ENCODE measurements around the gene RNASE8. TPM values are rescaled to one million over a fixed set of nuclear protein-coding genes. Genes with fewer than 3 reads are reported as not detected.
A peak's percentile ranks its signal among the peaks of the same experiment; 100 is the strongest.
"Not testable (repeated sequence)": the region's sequence is repeated elsewhere in the genome, so short reads cannot be mapped to it uniquely, and the experiment has no call there.

RNASE8 gene
- total RNA-seq, 1 donor from 2014 or later: not detected

DNA sequence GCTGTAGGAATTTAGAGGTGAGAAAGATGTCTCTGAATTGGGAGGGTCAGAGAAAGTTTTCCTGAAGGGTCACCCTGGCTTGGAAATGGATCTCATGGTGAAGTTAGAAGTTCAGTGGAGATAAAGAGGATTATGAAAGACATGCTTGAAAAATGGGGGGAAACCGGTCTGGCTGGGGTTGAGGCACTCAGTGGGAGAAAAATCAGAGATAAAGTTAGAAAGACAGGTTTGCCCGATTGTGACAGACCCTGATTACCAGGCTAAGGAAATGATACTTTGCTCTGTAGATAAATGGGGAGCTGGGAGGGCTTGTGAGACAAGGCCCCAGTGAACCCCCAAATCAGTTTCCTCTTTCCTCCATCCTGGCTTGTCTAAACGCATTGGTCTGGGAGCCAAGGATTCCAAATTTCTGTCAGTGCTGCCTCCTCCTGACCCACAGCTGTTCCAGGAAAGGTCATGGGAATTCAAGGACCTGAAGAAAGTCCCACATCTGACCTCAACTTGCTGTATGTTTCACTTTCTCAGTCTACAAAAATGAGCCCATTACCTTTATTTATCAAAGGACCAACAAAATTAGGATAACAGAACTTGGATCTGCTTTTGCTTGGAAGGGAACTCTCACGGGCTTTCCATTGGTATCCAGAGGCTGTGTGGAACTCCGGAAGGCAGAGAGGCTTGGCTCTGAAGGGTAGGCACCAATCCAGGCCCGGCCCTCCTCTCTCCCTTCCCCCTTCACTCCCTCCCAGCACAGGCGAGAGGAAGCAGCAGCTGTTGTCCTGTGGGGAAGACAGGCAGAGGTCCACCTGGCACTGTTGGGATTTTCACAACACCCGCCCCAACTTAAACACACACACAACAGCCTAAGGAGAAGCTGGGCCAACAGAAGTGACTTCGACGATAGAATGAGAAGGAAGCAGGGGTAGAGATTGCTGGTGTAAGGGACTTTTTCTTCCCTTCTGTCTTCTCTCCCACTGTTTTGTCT is 18.9 kb upstream of the RNASE8 start:
- H3K36me3 Mint-ChIP-seq (ENCODE audit: low read depth): no peaks in the 10 kb centered on the region
- DNase-seq: no peak
- intact Hi-C loops (cut with micrococcal nuclease): no loop called here
- peaks cover 22% of the 10 kb centered on the region for H3K27me3 Mint-ChIP-seq
- no peak overlapping the region for H3K27ac Mint-ChIP-seq
- no peaks in the 10 kb centered on the region for H3K4me1 Mint-ChIP-seq
- H3K9me3 Mint-ChIP-seq: no peaks in the 10 kb centered on the region
- no peak overlapping the region for H3K4me3 Mint-ChIP-seq

DNA sequence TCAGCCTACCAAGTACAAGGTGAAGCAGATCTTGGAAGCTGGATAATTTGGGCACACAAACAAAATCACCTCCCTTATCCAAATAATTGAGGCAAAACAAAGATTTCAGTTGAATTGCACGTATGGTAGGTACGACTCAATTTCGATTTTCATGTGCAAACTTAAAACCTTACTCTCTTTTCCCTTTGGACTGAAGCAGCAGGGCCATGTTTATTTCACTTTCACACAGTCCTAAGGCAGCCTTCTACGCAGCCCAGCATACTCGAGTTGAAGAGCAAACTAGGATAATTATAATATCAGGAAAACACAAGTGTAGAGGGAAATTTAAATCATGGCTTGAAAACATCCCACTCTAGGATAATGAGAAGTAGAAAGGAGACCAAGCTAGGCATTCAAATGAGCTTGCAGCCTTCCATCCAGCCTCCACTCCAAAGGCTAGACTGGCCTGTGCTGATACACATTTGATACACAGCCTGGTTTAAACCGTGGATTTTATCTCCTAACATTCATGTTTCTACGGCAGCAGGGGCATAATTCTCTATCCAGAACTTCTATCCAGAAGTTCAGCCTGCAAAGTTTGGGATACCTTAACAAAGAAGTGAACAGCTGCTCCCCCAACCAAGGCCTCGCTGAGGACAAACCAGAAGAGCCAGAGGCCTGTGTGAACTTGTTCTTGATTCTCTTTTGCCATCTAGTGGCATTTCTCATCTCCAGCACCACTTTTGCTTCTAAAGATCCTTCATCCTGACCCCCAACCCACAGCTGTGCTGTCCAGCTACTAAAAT is 17.8 kb upstream of the RNASE8 start:
- Mint-ChIP-seq H3K4me3 (no peak overlapping the region), H3K27ac (no peak overlapping the region), H3K36me3 (ENCODE audit: low read depth) (no peaks in the 10 kb centered on the region), H3K27me3 (peaks cover 29% of the 10 kb centered on the region), H3K9me3 (no peaks in the 10 kb centered on the region), H3K4me1 (no peaks in the 10 kb centered on the region)
- peak; percentile 72 for DNase-seq
- intact Hi-C loops (cut with micrococcal nuclease): loop anchor here (1.0 kb wide), 2 partner anchors 25 to 182 kb away; no protein-coding TSS in a partner anchor

DNA sequence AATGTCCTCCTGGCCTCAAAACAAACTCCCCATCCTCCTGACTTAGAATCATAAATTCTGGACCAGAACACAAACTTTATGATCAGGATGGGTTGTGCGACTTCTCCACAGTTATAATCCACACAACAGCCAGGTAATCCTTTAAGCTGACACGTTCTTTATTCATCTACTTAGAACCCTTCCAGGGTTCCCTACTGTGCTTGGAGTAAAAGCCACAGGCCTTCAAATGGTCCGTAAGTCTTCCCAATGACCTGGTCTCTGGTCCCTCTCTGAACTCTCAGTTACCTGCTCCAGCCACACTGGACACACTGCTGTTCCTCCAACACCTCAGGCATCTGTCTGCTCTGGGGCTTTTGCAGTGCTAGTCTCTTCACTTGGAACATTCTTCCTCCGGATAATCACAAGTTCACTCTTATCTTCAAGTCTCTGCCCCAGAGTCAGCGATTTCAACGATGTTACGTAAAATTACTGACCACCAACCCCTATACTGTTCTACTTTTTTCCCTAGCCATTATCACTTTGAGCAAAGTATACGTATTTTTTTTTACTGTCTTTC is 17.2 kb upstream of the RNASE8 start:
- no peak overlapping the region for H3K4me3 Mint-ChIP-seq
- no peaks in the 10 kb centered on the region for H3K4me1 Mint-ChIP-seq
- peaks cover 33% of the 10 kb centered on the region for H3K27me3 Mint-ChIP-seq
- intact Hi-C loops (cut with micrococcal nuclease): loop anchor here (1.0 kb wide), 2 partner anchors 26 to 183 kb away; no protein-coding TSS in a partner anchor
- H3K27ac Mint-ChIP-seq: no peak overlapping the region
- no peaks in the 10 kb centered on the region for H3K9me3 Mint-ChIP-seq
- H3K36me3 Mint-ChIP-seq (ENCODE audit: low read depth): no peaks in the 10 kb centered on the region
- DNase-seq: no peak

DNA sequence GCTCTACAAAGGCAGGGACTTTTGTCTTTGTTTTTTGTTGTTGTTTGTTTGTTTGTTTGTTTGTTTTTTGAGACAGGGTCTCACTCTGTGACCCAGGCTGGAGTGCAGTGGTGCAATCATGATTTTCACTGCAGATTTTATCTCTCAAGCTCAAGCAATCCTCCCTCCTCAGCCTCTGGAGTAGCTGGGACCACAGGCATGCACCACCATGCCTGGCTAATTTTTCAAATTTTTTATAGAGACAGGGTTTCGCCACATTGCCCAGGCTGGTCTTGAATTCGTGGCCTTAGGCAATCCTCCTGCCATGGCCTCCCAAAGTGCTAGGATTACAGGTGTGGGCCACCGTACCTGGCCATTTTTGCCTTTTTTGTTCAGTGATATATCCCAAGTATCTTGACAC is 16.7 kb upstream of the RNASE8 start:
- not testable (repeated sequence) for H3K4me3 Mint-ChIP-seq; H3K9me3 Mint-ChIP-seq; DNase-seq; H3K27ac Mint-ChIP-seq; H3K4me1 Mint-ChIP-seq; H3K36me3 Mint-ChIP-seq (ENCODE audit: low read depth)
- peaks cover 36% of the 10 kb centered on the region for H3K27me3 Mint-ChIP-seq
- intact Hi-C loops (cut with micrococcal nuclease): loop anchor here (1.0 kb wide), 2 partner anchors 27 to 184 kb away; no protein-coding TSS in a partner anchor

DNA sequence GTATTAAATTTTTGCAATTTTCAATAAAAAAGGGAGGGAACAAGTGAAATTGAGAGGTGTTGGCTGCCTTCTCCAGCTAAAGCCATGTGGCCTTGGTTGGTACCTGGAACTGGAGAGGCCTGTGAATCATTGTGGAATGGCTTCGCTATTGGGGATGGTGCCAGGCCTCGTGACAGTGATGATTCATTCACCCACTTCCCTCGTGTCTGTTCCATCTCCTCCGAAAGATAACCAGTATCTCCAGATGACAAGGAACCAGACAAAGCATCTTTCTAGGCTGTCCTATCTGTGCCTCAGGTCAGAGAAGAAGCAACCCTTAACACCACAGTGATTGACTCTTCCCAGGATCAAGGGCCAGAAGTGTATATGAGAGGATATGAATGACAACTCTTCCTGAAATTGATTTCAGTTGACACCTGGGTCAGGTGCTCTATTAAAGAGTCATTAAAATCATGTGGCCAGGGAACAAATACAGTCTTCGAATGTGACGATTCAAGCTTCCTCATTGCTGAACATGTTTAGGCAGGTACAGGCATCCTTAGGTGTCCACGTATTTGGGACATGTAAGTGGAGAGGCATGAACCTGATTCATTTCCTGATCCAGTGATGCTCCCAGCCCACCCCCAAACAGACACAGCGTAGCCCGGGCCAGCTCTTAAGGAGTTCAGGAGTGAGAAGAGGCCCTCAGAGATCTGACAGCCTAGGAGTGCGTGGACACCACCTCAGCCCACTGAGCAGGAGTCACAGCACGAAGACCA is 15.8 kb upstream of the RNASE8 start, which contains the start of gene RNASE7:
TSS of gene RNASE7 (plus strand) at position 687 of the 758 bp plus-strand sequence. CDS start 631 bp downstream, outside the sequence.
- Mint-ChIP-seq H3K4me3 (no peak within 1 kb of the TSS), H3K4me1 (no peaks in the 10 kb centered on the region), H3K27me3 (peaks cover 38% of the 10 kb centered on the region), H3K27ac (no peak within 1 kb of the TSS), H3K36me3 (ENCODE audit: low read depth) (no peaks in the 10 kb centered on the region), H3K9me3 (no peaks in the 10 kb centered on the region)
- intact Hi-C loops (cut with micrococcal nuclease): no loop called here
- DNase-seq: no peak

DNA sequence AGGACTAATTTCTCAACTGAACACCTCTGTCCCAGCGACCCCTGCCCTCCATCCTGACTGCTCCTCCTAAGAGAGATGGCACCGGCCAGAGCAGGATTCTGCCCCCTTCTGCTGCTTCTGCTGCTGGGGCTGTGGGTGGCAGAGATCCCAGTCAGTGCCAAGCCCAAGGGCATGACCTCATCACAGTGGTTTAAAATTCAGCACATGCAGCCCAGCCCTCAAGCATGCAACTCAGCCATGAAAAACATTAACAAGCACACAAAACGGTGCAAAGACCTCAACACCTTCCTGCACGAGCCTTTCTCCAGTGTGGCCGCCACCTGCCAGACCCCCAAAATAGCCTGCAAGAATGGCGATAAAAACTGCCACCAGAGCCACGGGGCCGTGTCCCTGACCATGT is 14.7 kb upstream of the RNASE8 start:
- H3K27me3 Mint-ChIP-seq: peaks cover 40% of the 10 kb centered on the region
- intact Hi-C loops (cut with micrococcal nuclease): no loop called here
- DNase-seq: no peak
- no peaks in the 10 kb centered on the region for H3K36me3 Mint-ChIP-seq (ENCODE audit: low read depth)
- no peak overlapping the region for H3K4me3 Mint-ChIP-seq
- H3K4me1 Mint-ChIP-seq: no peaks in the 10 kb centered on the region
- no peaks in the 10 kb centered on the region for H3K9me3 Mint-ChIP-seq
- H3K27ac Mint-ChIP-seq: no peak overlapping the region

DNA sequence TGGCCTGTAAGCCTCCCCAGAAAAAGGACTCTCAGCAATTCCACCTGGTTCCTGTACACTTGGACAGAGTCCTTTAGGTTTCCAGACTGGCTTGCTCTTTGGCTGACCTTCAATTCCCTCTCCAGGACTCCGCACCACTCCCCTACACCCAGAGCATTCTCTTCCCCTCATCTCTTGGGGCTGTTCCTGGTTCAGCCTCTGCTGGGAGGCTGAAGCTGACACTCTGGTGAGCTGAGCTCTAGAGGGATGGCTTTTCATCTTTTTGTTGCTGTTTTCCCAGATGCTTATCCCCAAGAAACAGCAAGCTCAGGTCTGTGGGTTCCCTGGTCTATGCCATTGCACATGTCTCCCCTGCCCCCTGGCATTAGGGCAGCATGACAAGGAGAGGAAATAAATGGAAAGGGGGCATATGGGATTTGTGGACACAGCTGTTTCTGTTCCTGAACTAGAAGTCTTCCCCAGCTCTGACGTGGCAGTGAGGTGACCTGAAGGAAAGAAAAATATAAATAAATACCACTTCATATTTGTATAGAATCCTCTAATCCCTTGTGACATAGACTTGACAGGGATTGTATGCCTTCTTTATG is 14.1 kb upstream of the RNASE8 start:
- Mint-ChIP-seq H3K9me3 (no peaks in the 10 kb centered on the region), H3K36me3 (ENCODE audit: low read depth) (no peaks in the 10 kb centered on the region), H3K4me1 (no peaks in the 10 kb centered on the region), H3K4me3 (no peak overlapping the region), H3K27ac (no peak overlapping the region), H3K27me3 (peaks cover 39% of the 10 kb centered on the region)
- intact Hi-C loops (cut with micrococcal nuclease): no loop called here
- no peak for DNase-seq

DNA sequence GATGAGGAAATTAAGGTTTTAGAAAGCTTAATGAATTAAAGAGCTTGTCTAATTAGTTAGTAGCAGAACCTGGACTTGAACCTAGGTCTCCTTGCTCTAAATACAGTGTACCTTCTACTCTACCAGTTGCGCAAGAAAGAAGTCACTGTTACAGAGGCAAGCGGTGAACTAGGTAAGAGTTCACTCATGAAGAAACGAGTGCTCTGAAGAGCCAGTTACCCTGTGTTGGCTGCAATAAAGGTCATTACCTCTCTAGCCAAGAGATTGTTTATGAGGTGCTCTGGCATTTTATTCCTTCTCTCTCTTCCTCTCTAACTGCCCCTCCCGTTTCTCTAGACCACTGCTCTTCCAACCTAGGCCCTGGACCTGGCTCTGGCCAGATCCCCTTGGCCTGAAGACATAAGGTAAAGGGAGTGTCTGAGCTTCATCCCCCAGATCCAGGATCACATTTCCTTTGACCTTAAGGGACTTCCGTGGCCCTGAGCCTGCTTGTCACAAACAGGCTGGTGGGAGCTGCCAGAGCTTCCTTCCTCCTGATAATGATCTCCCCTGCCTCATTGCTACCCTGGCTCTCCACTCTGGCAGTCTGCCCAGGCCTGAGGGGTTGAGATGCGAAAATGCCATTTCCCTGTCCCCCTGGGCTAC is 13.5 kb upstream of the RNASE8 start:
- Mint-ChIP-seq H3K27ac (no peak overlapping the region), H3K9me3 (no peaks in the 10 kb centered on the region), H3K4me3 (no peak overlapping the region), H3K36me3 (ENCODE audit: low read depth) (no peaks in the 10 kb centered on the region), H3K27me3 (peaks cover 40% of the 10 kb centered on the region), H3K4me1 (no peaks in the 10 kb centered on the region)
- DNase-seq: no peak
- intact Hi-C loops (cut with micrococcal nuclease): no loop called here

DNA sequence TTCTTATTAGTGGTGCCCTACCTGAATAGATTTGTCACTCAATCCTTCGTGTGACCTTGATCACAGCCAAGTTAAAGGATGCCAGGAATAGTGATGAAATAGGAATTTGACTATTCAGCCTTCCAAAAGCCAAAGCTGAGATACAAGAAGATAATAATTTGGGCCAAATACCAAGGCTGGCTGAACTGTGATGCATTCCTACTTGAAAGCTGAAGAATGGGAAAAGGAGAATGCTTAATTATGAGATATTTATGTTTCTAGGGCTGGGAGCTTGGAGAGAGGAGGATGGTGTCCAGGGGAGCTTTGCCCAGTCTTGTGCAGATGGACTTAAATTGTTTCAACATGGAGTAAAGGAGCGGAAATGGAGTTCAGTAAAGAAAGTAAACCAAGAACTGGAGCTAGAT is 10.2 kb upstream of the RNASE8 start:
- no peaks in the 10 kb centered on the region for H3K9me3 Mint-ChIP-seq
- H3K4me1 Mint-ChIP-seq: no peaks in the 10 kb centered on the region
- intact Hi-C loops (cut with micrococcal nuclease): no loop called here
- no peak overlapping the region for H3K4me3 Mint-ChIP-seq
- no peak overlapping the region for H3K27ac Mint-ChIP-seq
- H3K36me3 Mint-ChIP-seq (ENCODE audit: low read depth): no peaks in the 10 kb centered on the region
- DNase-seq: no peak
- peaks cover 36% of the 10 kb centered on the region for H3K27me3 Mint-ChIP-seq

DNA sequence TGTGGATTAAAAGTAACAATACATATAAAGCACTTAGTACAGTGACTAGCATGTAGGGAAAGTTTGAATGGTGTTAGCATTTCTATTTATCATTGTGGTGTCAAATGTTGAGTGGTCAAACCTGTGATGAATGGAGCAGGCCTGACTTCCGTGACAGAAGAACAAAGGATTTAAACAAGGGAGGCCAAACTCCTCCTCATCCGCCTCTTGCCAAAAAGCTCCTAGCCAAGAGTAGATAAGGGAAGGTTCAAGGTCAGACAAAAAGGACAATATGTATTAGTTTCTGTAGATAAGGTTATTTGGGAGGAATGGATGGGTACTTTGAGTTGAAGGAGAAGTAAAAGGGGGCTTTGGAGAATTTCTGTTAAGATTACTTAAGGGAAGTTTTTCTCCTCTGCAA is 9.0 kb upstream of the RNASE8 start:
- no peak for DNase-seq
- Mint-ChIP-seq H3K4me3 (no peak overlapping the region), H3K27me3 (peaks cover 28% of the 10 kb centered on the region), H3K36me3 (ENCODE audit: low read depth) (no peaks in the 10 kb centered on the region), H3K4me1 (no peaks in the 10 kb centered on the region), H3K27ac (no peak overlapping the region), H3K9me3 (no peaks in the 10 kb centered on the region)
- intact Hi-C loops (cut with micrococcal nuclease): no loop called here

DNA sequence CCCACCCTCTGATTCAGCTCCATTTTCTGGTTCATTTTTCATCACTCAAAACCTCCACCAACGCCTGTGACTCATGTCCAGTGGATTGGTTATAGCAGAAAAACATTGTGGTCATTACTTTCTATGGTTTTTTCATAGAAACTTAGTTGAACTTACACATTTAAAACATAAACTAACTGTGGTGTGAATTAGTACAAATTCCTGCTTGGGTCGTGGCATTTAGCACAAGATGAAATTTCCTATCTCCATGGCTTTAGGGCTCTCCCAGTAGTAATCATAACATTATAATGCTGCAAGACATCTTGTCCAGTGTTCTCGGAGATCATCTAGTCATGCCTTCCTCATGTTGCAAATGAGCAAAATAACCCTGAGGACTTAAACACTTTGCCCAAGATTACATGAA is 8.3 kb upstream of the RNASE8 start:
- intact Hi-C loops (cut with micrococcal nuclease): no loop called here
- Mint-ChIP-seq H3K9me3 (no peaks in the 10 kb centered on the region), H3K4me3 (no peak overlapping the region), H3K27ac (no peak overlapping the region), H3K27me3 (peaks cover 26% of the 10 kb centered on the region), H3K36me3 (ENCODE audit: low read depth) (no peaks in the 10 kb centered on the region), H3K4me1 (peaks cover 3% of the 10 kb centered on the region)
- no peak for DNase-seq

DNA sequence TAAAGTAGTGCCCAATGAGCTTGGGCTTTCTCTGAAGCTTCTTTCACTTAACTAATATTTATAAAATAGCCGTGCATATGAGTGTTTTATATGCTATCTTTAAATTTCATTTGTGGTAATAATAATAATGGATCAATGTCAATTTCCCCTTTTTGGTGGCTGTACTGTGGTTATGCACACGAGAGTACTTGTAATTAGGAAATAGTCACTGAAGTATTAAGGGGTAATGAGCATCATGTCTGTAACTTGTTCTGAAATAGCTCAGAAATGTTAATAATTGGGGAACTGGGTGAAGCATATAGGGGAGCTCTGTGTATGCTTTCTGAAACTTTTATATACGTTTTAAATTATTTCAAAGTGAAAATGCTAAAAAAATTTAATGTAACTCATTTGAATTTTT is 7.0 kb upstream of the RNASE8 start:
- Mint-ChIP-seq H3K27me3 (peaks cover 13% of the 10 kb centered on the region), H3K4me3 (no peak overlapping the region), H3K36me3 (ENCODE audit: low read depth) (no peaks in the 10 kb centered on the region), H3K27ac (no peak overlapping the region), H3K4me1 (peaks cover 3% of the 10 kb centered on the region), H3K9me3 (no peaks in the 10 kb centered on the region)
- intact Hi-C loops (cut with micrococcal nuclease): no loop called here
- DNase-seq: no peak

Measured in activated CD4-positive, alpha-beta T cell treated with anti-CD3 and anti-CD28 coated beads, Interleukin-2, amount 10 ng/mL, durations not matched to agents 24 days and 14 days (primary cell).